Measurements from ENCODE around the gene CYRIA.

Gene CYRIA

GRCh38 chr2:16638946-16639345 is 26.7 kb downstream of the CYRIA start:
- TF ChIP-seq GATA2 (IDR thresholded peaks at IDR 0.05; ENCODE audit: low read depth, low read length) = no peak

GRCh38 chr2:16637304-16637703 is 28.3 kb downstream of the CYRIA start:
- TF ChIP-seq GATA3 (IDR thresholded peaks at IDR 0.05; ENCODE audit: low read depth, low read length) = no peak
- no peak for TF ChIP-seq GATA2 (IDR thresholded peaks at IDR 0.05; ENCODE audit: low read depth, low read length)

- TF ChIP-seq GATA2 (IDR thresholded peaks at IDR 0.05; ENCODE audit: low read depth, low read length) = 0 out of 2 replicates have a peak, but pooled peaks have one; percentile 18
- TF ChIP-seq GATA3 (IDR thresholded peaks at IDR 0.05; ENCODE audit: low read depth, low read length) = no peak
Measured at GRCh38 chr2:16635791-16636699, 29.6 kb downstream of the CYRIA start.

GRCh38 chr2:16633621-16634430 is 31.8 kb downstream of the CYRIA start:
- TF ChIP-seq GATA2 (IDR thresholded peaks at IDR 0.05; ENCODE audit: low read depth, low read length) (no peak), GATA3 (IDR thresholded peaks at IDR 0.05; ENCODE audit: low read depth, low read length) (no peak)

- TF ChIP-seq GATA3 (IDR thresholded peaks at IDR 0.05; ENCODE audit: low read depth, low read length) (no peak), GATA2 (IDR thresholded peaks at IDR 0.05; ENCODE audit: low read depth, low read length) (no peak)
Measured at GRCh38 chr2:16632598-16632997, 33.0 kb downstream of the CYRIA start.

GRCh38 chr2:16630463-16630862 is 35.2 kb downstream of the CYRIA start:
- no peak for TF ChIP-seq GATA3 (IDR thresholded peaks at IDR 0.05; ENCODE audit: low read depth, low read length)
- TF ChIP-seq GATA2 (IDR thresholded peaks at IDR 0.05; ENCODE audit: low read depth, low read length) = no peak

- TF ChIP-seq GATA3 (IDR thresholded peaks at IDR 0.05; ENCODE audit: low read depth, low read length) = no peak
- no peak for TF ChIP-seq GATA2 (IDR thresholded peaks at IDR 0.05; ENCODE audit: low read depth, low read length)
Measured at GRCh38 chr2:16629770-16630169, 35.9 kb downstream of the CYRIA start.

GRCh38 chr2:16629044-16629443 is 36.6 kb downstream of the CYRIA start:
- no peak for TF ChIP-seq GATA3 (IDR thresholded peaks at IDR 0.05; ENCODE audit: low read depth, low read length)
- TF ChIP-seq GATA2 (IDR thresholded peaks at IDR 0.05; ENCODE audit: low read depth, low read length) = no peak

GRCh38 chr2:16628314-16628713 is 37.3 kb downstream of the CYRIA start:
- no peak for TF ChIP-seq GATA2 (IDR thresholded peaks at IDR 0.05; ENCODE audit: low read depth, low read length)
- TF ChIP-seq GATA3 (IDR thresholded peaks at IDR 0.05; ENCODE audit: low read depth, low read length) = no peak

GRCh38 chr2:16626997-16627605 is 38.5 kb downstream of the CYRIA start:
- TF ChIP-seq GATA2 (IDR thresholded peaks at IDR 0.05; ENCODE audit: low read depth, low read length) (no peak), GATA3 (IDR thresholded peaks at IDR 0.05; ENCODE audit: low read depth, low read length) (no peak)

GRCh38 chr2:16626497-16626896 is 39.1 kb downstream of the CYRIA start:
- TF ChIP-seq GATA3 (IDR thresholded peaks at IDR 0.05; ENCODE audit: low read depth, low read length) (no peak), GATA2 (IDR thresholded peaks at IDR 0.05; ENCODE audit: low read depth, low read length) (no peak)

GRCh38 chr2:16625759-16626158 is 39.9 kb downstream of the CYRIA start:
- TF ChIP-seq GATA2 (IDR thresholded peaks at IDR 0.05; ENCODE audit: low read depth, low read length) (no peak), GATA3 (IDR thresholded peaks at IDR 0.05; ENCODE audit: low read depth, low read length) (no peak)

GRCh38 chr2:16625201-16625729 is 40.4 kb downstream of the CYRIA start:
- TF ChIP-seq GATA3 (IDR thresholded peaks at IDR 0.05; ENCODE audit: low read depth, low read length) = no peak
- TF ChIP-seq GATA2 (IDR thresholded peaks at IDR 0.05; ENCODE audit: low read depth, low read length) = no peak

- no peak for TF ChIP-seq GATA2 (IDR thresholded peaks at IDR 0.05; ENCODE audit: low read depth, low read length)
- no peak for TF ChIP-seq GATA3 (IDR thresholded peaks at IDR 0.05; ENCODE audit: low read depth, low read length)
Measured at GRCh38 chr2:16624436-16624780, 41.2 kb downstream of the CYRIA start.

Data from SH-SY5Y (cell line).